Subcutaneous adipose tissue (tissue), 4 donors: ENCODE results near the gene GABBR2. TPM values are rescaled to one million over a fixed set of nuclear protein-coding genes. Genes with fewer than 3 reads are reported as not detected.

Source experiments
- CTCF ChIP-seq: fragments of 450-650 bp; IDR thresholded peaks from one replicate; pipeline ENCODE4 v1.5.1; 2016; ENCODE audit warnings: low read depth, mild to moderate bottlenecking, control low read depth, antibody characterized with exemption, moderate library complexity
- total RNA-seq, 4 donors: library from RNA; depleted of rRNA; stranded (reverse); fragments of >200 nt; gene quantifications; one replicate each; pipeline ENCODE4 v1.1.0, GENCODE V29; 2016

Gene GABBR2
- total RNA-seq, 4 donors from 2014 or later = not detected

- no peak for TF ChIP-seq CTCF
Observed at GRCh38 chr9:98506422-98507054, 202.2 kb downstream of the GABBR2 start.

GRCh38 chr9:98504298-98505282 lies 204.1 kb downstream of the GABBR2 start:
- TF ChIP-seq CTCF = no peak

- TF ChIP-seq CTCF = no peak
Observed at GRCh38 chr9:98503867-98504266, 204.9 kb downstream of the GABBR2 start.

- no peak for TF ChIP-seq CTCF
Observed at GRCh38 chr9:98502976-98503325, 205.8 kb downstream of the GABBR2 start.

GRCh38 chr9:98502311-98502975 lies 206.3 kb downstream of the GABBR2 start:
- no peak for TF ChIP-seq CTCF

- no peak for TF ChIP-seq CTCF
Observed at GRCh38 chr9:98501819-98502218, 206.9 kb downstream of the GABBR2 start.

GRCh38 chr9:98500337-98500919 lies 208.3 kb downstream of the GABBR2 start:
- TF ChIP-seq CTCF = no peak
